Neural crest cell (in vitro differentiated cells): ENCODE results near the gene AJAP1. TPM values are rescaled to one million over a fixed set of nuclear protein-coding genes. Genes with fewer than 3 reads are reported as not detected.

Source experiments
- DNase-seq: peaks from one replicate; pipeline ENCODE4 v3.0.0; 2021; ENCODE audit warnings: low read depth, mixed read lengths, low spot score
- H3K27ac Mint-ChIP-seq: one replicate; pipeline ENCODE4 v1.8.0; 2021; ENCODE audit warnings: mild to moderate bottlenecking, mixed read lengths; ENCODE audit not compliant: unreplicated experiment
- H3K27me3 Mint-ChIP-seq: 2 replicates; pipeline ENCODE4 v1.8.0; 2021; ENCODE audit warnings: low read depth, mild to moderate bottlenecking, mixed read lengths
- H3K36me3 Mint-ChIP-seq: 2 replicates; pipeline ENCODE4 v1.8.0; 2021; ENCODE audit warnings: low read depth, mild to moderate bottlenecking, mixed read lengths
- H3K4me1 Mint-ChIP-seq: 2 replicates; pipeline ENCODE4 v1.8.0; 2021; ENCODE audit warnings: mixed read lengths
- H3K4me3 Mint-ChIP-seq: one replicate; pipeline ENCODE4 v1.8.0; 2021; ENCODE audit warnings: mild to moderate bottlenecking, mixed read lengths
- H3K9me3 Mint-ChIP-seq: 2 replicates; pipeline ENCODE4 v1.8.0; 2021; ENCODE audit warnings: mixed read lengths
- total RNA-seq: library from RNA; stranded (reverse); gene quantifications from 2 replicates; pipeline ENCODE4 v1.2.1, GENCODE V29; 2021
- TF ChIP-seq, protein P1 (sequence below): fragments of 200-600 bp; sonication (generic); conservative IDR thresholded peaks from 2 replicates; pipeline ENCODE4 v1.5.0; 2021; ENCODE audit warnings: antibody characterized with exemption, mild to moderate bottlenecking

The AJAP1 gene
- total RNA-seq, 1 donor from 2014 or later = 1.4 TPM

DNA sequence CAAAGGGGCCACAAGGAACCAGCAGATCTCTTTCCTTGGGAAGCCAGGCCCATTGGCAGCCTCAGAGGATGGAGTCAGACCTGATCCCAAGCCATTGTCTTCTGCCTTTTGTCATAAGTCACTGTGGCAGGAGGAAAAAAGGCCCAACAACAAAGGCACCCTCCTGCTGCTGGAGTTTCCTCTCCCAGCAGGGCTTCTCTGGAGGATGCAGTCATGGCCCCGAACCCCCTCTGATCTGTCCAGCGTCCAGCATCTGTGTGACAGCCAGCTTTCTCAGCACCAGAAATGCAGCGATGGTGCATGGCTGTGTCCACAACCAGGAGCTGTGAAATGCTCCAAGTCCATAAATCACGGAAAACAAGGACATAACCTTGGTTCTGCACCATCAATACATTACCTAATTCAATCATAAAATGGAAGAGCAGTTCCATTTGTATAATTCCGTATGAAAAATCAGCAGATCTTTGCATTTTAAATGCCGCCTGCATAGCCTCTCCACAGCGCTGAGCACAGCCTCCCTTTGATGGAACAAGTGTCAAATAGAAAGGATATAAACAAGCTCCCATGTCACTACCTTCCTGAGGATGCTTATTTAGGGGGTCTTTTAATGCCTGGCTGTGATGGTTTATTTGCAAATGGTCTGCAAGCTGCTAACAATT lies 30.6 kb downstream of the AJAP1 start:
- no peaks in the 10 kb centered on the region for H3K36me3 Mint-ChIP-seq
- peaks cover under 1% of the 10 kb centered on the region for H3K9me3 Mint-ChIP-seq
- H3K27me3 Mint-ChIP-seq = no peaks in the 10 kb centered on the region
- H3K4me1 Mint-ChIP-seq = peaks cover 20% of the 10 kb centered on the region
- TF ChIP-seq, protein P1, sequence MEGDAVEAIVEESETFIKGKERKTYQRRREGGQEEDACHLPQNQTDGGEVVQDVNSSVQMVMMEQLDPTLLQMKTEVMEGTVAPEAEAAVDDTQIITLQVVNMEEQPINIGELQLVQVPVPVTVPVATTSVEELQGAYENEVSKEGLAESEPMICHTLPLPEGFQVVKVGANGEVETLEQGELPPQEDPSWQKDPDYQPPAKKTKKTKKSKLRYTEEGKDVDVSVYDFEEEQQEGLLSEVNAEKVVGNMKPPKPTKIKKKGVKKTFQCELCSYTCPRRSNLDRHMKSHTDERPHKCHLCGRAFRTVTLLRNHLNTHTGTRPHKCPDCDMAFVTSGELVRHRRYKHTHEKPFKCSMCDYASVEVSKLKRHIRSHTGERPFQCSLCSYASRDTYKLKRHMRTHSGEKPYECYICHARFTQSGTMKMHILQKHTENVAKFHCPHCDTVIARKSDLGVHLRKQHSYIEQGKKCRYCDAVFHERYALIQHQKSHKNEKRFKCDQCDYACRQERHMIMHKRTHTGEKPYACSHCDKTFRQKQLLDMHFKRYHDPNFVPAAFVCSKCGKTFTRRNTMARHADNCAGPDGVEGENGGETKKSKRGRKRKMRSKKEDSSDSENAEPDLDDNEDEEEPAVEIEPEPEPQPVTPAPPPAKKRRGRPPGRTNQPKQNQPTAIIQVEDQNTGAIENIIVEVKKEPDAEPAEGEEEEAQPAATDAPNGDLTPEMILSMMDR = no peak
- H3K4me3 Mint-ChIP-seq = no peak overlapping the region
- peak overlapping the region; percentile 89 for H3K27ac Mint-ChIP-seq
- DNase-seq = no peak

DNA sequence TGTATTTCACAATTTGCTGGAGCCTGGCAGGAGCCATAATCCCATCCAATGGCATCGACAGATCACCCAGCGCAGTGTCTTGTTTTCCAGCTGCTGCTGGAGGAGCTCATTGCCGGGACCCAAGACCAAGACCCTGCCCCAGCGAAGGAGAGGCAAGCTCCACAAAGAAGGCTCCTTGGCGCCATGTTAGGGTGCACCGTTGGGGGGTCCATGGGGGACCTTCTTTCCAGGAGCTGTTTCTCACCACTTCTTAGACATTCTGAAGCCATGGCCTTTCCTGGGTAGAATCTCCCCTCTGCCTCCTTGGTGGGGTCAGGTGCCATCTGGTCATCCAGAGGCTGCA lies 31.1 kb downstream of the AJAP1 start:
- no peaks in the 10 kb centered on the region for H3K36me3 Mint-ChIP-seq
- no peaks in the 10 kb centered on the region for H3K27me3 Mint-ChIP-seq
- TF ChIP-seq, protein P1 = no peak
- no peak overlapping the region for H3K27ac Mint-ChIP-seq
- no peaks in the 10 kb centered on the region for H3K9me3 Mint-ChIP-seq
- no peak overlapping the region for H3K4me3 Mint-ChIP-seq
- H3K4me1 Mint-ChIP-seq = peaks cover 20% of the 10 kb centered on the region
- DNase-seq = no peak

DNA sequence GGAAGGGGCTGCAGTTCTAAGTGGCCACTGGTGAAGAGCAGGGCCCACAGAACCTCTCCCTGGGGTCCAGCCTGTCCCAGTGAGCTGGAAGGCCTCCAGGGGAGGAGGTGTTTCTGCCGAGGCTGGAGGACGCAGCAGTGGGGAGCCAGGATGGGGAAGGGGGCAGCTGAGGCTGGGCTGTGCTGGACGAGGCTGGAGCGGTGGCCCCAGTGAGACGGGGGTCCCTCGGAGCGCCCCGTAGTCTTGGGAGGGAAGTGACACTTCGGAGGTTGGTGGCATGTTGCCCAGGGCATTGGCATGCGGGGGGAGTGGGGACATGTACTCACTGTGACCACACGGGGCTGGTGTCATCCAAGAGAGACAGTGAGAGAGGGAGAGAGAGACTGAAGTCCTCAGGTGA lies 33.5 kb downstream of the AJAP1 start:
- no peak overlapping the region for H3K4me3 Mint-ChIP-seq
- DNase-seq = no peak
- H3K27ac Mint-ChIP-seq = peak overlapping the region; percentile 27
- TF ChIP-seq, protein P1 = no peak
- peaks cover 20% of the 10 kb centered on the region for H3K4me1 Mint-ChIP-seq
- no peaks in the 10 kb centered on the region for H3K36me3 Mint-ChIP-seq
- no peaks in the 10 kb centered on the region for H3K9me3 Mint-ChIP-seq
- H3K27me3 Mint-ChIP-seq = no peaks in the 10 kb centered on the region

DNA sequence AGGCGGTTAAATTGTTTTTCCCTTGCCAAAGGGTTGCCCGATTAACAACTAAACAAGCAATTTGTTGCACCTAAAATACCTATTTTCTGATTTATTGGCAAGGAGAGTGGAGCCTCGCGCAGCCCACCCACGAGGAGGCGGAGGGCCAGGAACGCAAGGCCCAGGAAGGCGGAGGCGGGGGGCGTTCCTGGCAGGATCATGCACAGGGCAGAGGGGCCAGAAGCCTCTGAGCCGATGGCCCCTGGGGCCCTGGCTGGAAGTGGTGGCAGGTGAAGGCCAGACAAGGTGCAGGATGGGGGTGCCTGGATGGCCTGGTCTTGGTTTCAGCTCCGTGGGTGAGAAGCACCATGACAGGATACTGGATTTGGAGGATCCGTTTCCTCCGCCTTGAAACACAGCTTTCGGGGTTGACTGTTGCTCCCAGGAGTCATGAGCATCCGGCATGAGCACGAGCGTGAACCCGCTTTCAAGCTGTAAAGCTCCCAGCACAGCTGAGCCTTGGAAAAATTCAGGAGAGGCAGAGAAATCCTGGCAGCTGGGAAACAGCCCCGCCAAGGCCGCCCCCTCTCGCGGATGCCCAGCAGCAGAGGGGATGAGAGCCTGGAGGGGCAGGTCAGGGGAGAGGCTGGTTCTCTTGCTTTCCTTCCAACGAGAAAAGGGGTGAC lies 35.0 kb downstream of the AJAP1 start:
- Mint-ChIP-seq H3K27me3 (no peaks in the 10 kb centered on the region), H3K4me3 (no peak overlapping the region), H3K4me1 (peaks cover 20% of the 10 kb centered on the region), H3K36me3 (no peaks in the 10 kb centered on the region), H3K9me3 (no peaks in the 10 kb centered on the region), H3K27ac (no peak overlapping the region)
- no peak for DNase-seq
- TF ChIP-seq, protein P1 = no peak

DNA sequence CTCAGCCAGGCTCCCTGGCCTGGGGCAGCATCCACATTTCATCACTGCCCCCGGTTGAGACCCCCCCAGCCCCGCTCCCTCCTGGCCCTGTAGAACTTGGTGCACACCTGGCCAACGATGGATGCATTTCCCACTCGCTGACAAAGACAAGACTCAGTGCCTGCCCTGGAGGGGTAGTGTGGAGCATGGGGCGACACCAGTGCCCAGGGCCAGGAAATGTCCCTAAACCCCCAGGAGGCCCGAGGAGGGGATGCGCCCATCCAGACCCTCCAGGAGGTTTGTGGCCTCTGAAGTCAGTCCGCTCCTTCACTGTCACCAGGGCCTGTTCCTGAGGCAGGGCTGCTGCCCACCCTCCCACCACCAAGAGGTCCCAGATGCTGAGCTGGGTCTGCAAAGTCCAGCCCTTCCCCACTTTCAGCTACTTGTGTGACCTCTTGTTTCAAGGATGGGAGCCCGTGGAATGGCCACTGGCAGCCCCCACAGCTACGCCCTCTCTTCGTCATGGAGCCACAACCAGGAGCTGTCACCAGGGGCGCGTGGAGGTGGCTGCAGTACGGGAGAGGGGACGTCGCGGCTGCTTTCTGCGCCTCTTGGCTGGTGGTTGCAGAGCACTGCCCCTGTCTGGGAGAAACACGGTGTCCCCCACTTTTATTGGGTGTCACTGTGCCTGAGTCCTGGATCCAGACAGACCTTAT lies 35.7 kb downstream of the AJAP1 start:
- DNase-seq = no peak
- H3K27ac Mint-ChIP-seq = no peak overlapping the region
- no peak overlapping the region for H3K4me3 Mint-ChIP-seq
- TF ChIP-seq, protein P1 = no peak
- H3K9me3 Mint-ChIP-seq = no peaks in the 10 kb centered on the region
- H3K4me1 Mint-ChIP-seq = peaks cover 14% of the 10 kb centered on the region
- H3K27me3 Mint-ChIP-seq = no peaks in the 10 kb centered on the region
- no peaks in the 10 kb centered on the region for H3K36me3 Mint-ChIP-seq
